GM19043 (cell line): ENCODE data around the gene WRNIP1.

ENCODE experiments used
- ATAC-seq: cut with Tn5 transposase; IDR thresholded peaks from one replicate; pipeline ENCODE4 v1.9.1; 2021; ENCODE audit warnings: low read depth; ENCODE audit not compliant: unreplicated experiment

WRNIP1 gene

DNA sequence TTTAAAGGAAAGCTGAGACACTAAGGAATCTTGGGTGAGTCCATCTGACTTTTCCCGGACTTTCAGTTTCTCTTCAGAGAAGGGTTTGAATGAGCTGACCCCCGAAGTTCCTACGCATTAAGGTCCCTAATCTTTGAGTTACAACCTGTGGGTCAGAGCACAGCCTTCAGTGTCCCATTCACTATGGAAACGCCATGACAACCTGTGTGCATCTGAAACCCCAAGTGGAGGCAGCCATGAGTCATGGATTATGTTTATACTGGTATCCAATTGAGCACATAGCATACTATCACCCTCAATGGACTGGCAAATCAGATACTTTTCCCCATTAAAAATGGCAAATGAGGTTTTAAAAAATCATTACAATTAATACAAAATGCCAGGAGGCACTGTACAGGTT lies 25.9 kb upstream of the WRNIP1 start:
- no peak for ATAC-seq

DNA sequence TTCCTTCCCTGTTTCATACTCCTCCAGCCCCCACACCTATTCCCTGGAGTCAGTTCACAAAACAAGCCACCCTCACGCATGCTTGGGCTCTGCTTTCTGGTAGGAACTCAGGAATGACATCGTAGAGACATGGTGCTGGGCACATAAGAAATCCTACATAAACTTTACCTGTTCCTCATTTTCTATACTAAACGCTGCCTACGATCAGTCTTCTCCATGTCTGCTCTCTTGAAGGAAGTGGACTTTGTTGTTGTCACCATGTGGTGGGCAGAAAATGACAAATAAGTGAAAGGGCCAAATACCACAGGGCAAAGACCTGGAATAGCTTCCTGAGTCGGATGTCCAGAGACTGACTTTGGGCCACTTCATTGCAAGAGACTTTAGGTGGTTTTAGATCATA lies 24.6 kb upstream of the WRNIP1 start:
- no peak for ATAC-seq

DNA sequence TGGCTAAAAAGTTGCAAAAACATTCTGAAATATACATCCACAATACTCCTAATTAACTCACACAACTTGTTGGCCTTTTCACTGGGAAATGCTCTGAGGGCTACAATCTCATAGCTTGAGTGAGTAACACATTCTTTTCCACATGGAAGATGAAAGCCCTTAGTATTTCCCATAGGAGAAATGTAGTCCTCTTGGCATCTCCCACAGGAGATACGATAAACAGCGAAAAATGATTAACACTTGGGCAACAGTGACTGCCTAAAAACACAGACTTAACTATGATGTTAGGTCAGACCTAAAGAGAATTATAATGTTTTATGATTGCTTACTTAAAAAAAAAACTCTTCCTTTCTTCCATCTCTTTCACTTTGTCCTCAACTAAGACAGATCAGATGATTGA lies 23.4 kb upstream of the WRNIP1 start:
- ATAC-seq, result no peak

DNA sequence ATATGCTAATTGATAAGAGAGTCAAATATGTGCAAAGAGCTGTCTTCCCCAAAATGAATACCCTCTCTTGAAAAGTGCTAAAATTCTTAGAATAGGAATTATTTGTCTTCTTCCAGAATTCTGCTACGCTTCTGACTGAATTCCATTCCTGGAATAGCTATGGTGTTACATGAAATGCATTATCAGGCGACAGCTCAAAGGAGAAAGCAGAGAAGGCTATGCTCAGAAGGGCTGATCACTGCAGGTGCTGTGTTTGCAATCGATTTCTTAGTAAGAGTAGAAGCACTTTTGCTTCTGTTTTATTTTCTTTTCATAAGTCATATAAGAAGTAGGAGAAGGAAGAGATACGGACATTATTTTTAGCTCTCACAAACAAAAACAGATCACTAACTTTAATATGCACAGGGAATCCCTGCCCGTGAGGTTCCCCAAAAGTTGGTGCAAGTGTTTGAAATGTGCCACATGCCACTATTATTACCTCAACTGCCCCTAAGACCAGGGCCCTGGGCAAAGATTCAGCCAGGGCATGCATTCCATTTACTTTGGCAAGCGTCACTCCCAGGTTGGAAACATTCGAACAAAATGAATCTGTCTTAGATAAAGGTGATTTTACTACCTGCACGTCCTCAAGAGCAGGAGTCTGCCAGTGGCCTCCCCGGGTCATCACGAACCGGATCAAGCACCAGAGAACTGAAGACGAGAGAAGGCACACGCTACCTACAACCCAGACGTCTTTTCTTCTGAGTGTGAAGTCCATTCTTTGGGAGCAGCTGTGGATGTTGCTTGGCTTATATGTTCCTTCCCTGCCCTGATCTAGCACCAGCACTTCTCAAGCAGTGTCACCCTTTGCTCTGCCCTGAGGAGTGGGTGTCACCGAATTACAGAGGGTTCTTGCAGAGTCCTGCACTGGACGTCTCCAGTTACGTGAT lies 21.6 kb upstream of the WRNIP1 start:
- no peak for ATAC-seq

DNA sequence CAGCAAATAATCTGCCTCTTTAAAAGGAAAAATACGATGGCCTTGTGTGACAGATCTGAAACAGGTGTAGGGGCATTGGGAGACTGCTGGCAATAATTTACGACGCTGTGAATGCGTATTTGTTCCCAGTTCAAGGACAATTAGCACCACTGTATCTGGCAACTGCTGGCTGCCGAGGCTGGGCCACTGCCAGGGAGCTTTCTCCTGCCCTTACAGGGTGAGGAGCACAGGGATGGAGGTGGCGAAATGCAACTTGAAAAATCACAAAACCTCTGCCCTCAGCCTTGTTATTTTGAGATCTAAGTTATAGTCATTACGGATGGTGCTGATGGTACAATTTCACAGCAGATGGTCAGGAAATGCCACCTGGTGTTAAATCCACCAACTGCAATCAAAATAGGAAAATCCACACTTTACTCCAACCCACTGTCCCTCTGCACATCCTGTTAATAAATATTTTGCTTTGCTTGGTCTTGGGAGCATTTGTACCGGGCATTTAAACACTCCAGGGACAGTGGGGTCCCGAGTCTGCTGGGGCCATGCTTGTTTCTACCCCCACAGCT lies 20.9 kb upstream of the WRNIP1 start:
- no peak for ATAC-seq

DNA sequence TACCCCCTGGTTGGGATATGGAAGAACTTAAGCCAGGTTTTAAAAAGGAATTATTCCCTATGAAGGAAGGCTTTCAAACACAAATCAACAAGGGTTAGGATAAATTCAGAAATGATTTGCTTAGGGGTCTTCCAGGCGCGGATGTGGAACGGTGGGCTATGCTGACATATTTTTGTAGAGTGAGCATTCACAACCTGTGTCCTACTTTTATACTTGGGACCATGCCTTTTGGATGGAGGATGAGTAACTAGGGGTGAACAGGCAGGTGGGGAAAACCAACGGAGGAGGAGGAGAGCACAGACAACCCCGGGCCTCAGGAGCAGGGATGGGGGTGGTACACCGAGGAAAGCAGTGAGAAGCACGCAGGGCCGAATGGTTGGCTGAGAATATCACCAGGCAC lies 20.4 kb upstream of the WRNIP1 start:
- ATAC-seq, result no peak

DNA sequence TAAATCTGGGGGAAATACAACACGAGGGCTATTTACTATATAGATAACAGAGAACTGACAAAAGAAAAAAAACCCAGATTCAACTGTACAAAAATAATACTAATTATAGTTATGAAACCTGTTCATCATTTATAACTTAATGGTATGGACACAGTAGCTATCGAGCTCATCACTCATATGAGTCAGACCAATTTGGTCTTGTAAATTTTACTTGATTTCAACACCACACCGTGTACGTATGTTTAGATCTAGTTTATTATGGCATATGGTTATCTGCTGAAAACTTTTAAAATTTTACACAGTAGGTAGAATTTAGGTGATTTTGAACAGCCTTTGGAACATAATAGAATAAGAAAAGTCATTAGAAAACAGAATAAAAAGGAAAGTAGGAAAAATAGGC lies 19.9 kb upstream of the WRNIP1 start:
- ATAC-seq, result no peak

DNA sequence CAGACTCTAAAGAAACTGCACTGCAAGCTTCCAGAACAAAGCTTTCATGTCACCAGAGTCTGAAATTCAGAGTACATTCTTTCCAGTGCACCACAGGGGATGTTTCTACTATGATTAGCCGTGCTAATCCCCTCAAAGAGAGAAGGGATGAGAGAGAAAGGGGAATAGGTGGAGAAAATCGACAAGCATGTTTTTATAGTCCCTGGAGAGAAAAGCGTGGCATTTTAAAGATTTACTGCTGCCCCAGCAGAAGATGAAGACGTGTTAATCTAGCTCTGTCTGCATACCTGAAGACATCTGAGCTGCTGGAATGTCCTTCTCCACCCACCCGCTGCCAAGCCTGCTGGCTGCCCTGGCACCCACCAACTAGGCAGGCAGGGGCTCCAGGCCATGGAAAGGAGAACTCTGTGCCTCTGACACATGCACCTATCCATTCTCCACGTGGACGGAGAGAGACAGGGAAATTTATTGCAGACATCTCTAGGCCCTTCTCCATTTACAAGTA lies 18.6 kb upstream of the WRNIP1 start:
- no peak for ATAC-seq

DNA sequence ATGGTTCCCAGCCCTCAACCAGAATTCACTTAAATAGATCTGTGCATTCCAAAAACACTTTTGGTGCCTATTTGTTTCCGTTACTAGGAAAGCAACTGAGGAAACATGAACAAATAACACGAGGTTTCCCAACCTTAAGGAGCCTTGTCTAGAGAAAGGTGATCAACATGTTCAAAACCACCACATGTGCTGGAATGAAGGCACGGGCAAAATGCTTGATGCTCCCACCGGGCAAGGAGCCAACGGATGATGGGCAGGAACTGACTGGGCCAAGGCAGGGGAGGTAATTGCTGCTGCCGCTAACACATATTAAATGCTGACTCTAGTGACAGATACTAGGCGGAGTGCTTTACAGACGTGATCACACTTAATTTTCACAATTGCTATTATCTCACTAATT lies 17.0 kb upstream of the WRNIP1 start:
- ATAC-seq, result no peak

DNA sequence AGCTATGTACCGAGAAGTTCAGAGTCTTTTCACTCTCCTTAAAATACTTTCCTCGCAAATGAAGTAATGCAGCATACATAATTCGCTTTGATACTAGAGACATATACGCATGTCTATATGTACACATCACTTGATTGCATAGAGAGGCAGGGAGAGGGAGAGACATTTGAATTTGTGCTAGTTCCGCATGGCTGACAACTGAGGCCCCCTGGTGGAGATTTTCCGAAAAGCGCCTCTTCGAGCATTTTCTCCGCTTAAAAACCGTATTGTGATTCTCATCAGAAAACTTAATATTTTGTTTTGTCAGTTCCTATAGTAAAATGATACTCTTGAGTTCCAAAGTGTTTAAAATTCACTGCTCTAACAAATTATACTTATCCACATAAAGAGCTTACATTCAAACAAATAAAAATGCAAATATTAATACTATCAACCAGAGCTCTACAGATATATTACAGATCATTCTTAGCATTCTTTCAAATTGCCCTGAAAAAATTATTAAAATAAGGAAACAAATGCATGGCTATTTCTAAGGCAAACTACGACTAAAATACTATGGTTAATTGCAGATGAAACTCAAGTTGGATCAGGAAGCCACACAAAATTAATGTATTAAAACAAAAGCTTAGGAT lies 15.1 kb upstream of the WRNIP1 start:
- ATAC-seq, result no peak

DNA sequence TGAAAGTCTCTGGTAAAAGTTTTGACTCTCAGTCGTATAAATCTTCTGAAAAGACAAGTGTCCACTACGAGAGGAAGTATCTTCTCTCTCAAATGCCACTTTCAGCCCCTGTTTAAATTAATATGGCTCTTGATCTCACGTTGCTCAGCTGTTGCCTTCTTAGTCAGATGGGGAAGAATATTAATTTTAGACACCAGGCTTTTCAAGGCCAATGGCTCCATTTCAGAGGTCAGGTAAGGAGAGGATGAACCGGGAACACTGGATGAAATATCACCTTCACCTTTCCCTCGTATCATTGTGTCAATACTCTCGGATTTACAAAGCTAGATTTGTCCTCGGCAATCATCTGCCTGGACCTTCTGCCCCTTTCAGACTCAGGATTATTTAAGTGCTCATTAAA lies 14.4 kb upstream of the WRNIP1 start, which contains the start of gene MYLK4:
Gene MYLK4 (minus strand): TSS at position 91 of the 400 bp plus-strand sequence. CDS start 1,628 bp downstream, outside the sequence.
- no peak for ATAC-seq

DNA sequence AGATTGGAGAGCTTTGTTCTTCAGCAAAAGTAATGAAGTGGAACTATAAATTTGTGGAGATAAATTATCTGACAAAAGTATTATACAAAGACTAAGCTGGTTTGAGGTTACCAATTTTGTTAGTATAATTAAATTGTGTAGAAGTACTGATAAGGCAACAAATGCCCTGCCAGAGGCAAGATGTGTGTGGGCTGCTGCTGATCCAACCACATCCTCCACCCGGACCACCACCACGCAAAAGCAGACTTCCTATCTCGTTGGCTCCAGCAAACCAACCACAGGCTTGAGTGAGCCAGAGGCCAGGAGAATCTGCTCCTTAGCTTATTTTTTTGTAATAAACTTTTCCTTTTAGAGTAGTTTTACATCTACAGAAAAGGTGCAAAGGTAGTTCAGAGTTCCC lies 13.3 kb upstream of the WRNIP1 start:
- ATAC-seq, result no peak

DNA sequence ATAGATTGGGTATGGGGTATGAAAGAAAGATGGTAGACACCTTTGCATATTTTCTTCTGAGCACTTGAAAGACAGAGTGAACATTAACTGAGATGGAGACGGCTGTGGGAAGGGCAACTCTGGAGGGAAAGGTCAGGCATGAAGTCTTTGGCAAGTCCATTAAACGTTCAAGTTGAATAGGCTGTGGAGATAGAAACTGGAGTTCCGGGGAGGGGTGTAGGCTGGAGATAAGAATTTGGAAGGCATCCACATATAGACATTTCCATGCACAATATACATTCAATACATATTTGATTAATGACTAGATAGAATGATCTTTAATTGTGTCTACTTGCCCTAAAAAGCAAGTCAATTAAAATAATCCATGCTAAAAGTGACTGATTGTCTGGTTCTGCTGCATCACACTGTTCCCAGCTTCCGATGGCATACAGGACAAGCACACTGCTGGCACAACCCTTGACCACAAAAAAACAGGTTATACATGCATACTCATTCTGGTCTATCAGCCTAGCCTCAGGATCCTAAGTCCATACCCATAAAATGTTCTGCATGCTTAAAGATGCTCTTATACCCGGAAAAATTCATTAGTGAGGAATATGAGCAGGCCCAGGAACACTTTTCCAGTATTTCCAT lies 12.6 kb upstream of the WRNIP1 start:
- ATAC-seq, result no peak

DNA sequence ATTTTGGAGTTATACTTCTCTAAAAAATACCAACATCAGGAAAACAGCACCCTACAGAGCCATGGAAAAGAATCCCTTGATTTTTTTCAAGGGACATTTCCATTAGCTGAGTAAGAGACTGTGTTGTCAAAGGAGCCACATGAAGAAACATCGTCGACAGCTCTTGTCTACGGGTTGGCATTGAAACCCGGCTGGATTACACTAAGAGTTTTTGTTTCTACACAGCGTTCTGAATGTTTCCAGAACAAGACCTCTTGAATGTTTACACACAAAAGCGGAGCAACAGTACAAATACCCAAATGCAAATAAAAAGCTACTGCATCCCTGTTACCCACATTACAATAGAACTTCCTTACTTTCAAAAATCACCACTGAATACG lies 12.1 kb upstream of the WRNIP1 start:
- ATAC-seq, result no peak

DNA sequence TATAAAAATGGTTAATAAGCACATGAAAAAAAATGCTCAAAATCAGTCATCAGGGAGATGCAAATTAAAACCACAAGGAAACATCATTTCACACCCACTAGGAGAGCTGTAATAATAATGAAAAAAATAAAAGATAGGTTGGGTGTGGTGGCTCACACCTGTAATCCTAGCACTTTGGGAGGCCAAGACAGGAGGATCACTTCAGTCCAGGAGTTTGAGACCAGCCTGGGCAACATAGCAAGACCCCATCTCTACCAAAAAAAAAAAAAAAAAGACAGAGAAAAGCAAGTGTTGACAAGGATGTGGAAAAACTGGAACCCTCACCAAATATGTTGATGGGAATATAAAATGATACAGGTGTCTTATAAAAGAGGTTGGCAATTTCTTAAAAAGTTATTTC lies 11.4 kb upstream of the WRNIP1 start:
- no peak for ATAC-seq

DNA sequence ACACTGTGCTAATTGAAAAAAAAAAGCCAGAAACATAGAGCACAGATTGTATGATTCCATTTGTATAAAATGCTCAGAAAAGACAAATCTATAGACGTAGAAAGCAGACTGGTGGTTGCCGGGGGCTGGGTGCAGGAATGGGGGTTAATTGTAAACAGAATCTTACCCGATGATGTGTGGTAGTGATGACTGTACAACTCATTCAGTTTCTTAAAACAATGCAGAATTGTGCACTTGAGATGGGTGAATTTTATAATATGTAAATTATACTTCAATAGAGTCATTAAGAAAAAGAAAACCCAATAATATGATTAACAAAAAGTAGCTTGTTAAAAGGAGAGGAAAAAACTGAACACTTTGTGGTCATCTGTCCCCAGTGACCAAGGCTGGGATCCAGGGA lies 10.8 kb upstream of the WRNIP1 start:
- no peak for ATAC-seq

DNA sequence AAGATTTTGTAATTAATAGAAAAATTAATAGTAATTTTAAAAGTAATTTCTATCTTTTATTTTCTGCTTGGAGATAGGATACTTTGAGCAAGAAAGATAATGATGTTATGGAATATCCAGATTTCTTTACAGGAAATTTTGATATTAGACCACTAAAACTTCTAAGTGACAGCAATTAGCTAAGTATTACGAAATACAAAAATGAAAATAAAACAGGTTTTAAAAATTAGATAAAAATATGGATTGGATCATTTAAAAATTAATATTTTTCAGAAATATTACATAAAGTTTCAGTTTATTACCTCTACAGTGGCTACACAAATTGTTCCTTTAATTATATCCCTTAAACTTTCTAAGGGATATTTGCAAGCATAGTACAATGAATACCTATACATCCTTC lies 10.3 kb upstream of the WRNIP1 start:
- no peak for ATAC-seq

DNA sequence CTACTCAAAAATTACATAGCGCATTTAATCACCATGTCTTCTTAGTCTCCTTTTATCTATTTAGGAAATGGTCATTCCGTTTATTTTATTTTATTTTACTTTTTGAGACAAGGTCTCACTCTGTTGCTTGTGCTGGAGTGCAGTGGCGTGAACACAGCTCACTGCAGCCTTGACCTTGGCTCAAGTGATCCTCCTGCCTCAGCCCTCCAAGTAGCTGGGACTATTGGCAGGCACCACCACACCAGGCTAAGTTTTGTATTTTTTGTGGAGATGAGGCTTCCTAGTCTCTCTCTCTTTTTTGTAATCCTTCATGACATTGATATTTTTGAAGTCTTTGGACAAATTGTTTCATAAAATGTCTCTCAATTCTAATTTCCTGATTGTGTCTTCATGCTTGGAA lies 9.7 kb upstream of the WRNIP1 start:
- ATAC-seq, result no peak

DNA sequence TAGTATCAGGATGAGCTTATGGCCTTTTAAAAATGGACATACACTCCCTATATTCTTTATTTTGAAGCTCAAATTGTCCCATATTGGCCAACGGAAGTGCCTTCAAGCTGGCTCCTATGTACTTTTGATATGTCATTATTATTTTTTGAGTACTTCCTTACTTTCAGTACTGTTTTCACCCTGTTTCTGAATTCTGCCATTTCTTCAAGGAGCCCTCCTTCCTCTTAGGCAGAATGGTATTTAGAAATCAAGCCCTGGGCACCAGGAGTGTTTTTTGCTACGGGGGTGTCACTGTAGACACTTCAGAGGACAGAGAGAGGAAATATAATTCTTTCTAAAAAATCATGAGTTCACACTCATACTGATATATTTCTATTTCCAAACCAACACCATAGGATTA lies 9.0 kb upstream of the WRNIP1 start:
- ATAC-seq, result no peak

DNA sequence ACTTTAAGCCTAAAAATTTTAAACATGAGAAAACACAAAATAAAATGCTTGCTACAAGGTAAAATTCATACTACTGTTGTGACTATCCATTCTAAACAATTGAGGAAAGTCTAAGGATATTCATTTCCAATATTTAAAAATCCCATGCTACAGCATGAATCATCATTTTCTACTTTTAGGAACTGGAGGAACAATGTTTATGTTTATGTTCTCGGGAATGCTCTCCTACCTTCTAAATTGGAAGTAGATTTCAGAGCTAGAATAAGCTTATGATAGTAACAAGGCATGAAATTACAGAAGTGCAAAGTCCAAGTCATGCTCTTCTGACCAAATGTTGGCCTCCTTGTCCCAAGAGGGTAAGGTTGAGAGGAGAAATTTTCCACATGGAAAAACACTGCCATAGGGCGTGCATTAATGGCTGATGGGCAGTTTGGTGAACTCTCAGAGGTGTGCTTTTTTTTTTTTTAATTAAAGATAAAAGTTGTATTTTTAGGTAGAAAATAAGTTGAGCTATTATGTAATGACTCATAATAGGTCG lies 8.4 kb upstream of the WRNIP1 start:
- ATAC-seq, result no peak

DNA sequence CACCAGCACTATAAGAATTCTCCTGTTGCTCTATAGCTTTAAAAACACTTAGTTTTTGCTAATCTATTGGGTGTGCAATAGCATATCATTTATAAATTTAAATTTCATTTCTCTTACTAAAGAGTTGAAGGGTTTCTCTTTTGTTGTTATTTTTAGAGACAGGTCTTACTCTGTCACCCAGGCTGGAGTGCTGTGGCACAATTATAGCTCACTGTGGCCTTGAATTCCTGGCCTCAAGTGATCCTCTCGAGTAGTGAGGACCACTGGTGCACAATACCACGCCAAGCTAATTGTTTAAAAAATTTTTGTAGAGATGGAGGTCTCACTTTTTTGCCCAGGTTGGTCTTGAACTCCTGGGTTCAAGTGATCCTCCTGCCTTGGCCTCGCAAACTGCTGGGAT lies 6.2 kb upstream of the WRNIP1 start:
- no peak for ATAC-seq
